Gastroesophageal sphincter (tissue), 4 donors: Measurements from ENCODE around the gene VPS13D. TPM values are rescaled to one million over a fixed set of nuclear protein-coding genes. Genes with fewer than 3 reads are reported as not detected.
"Not testable (repeated sequence)": the region's sequence is repeated elsewhere in the genome, so short reads cannot be mapped to it uniquely, and the experiment has no call there.

Source experiments
- ATAC-seq: fragments of 150-250 bp; one replicate; pipeline ENCODE4 v1.9.1; 2016; ENCODE audit warnings: mild to moderate bottlenecking, moderate library complexity
- H3K27ac ChIP-seq, 4 donors: fragments of 200-600 bp; sonication (generic) in 3 of 4; 1 replicate in 3 of 4; 2 replicates in 1 of 4; pipeline ENCODE4 v1.5.1; 2016 to 2019
- H3K27me3 ChIP-seq: fragments of 200-600 bp; sonication (generic); one replicate; pipeline ENCODE4 v1.5.1; 2019
- H3K36me3 ChIP-seq, 2 donors: fragments of 200-600 bp; sonication (generic); one replicate each; pipeline ENCODE4 v1.5.1; 2019; ENCODE audit warnings: control low read depth in 1 of 2
- H3K4me1 ChIP-seq, 3 donors: fragments of 200-600 bp; sonication (generic); 1 replicate in 2 of 3; 2 replicates in 1 of 3; pipeline ENCODE4 v1.5.1; 2016 to 2019; ENCODE audit warnings: control low read depth in 2 of 3
- H3K4me3 ChIP-seq, 2 donors: fragments of 200-600 bp; sonication (generic); one replicate each; pipeline ENCODE4 v1.5.1; 2019; ENCODE audit warnings: mild to moderate bottlenecking in 1 of 2, moderate library complexity in 1 of 2
- H3K9me3 ChIP-seq, 3 donors: fragments of 200-600 bp; sonication (generic); one replicate each; pipeline ENCODE4 v1.5.1; 2017 to 2019; ENCODE audit warnings: control low read depth in 2 of 3
- CTCF ChIP-seq, 4 experiments: fragments of 200-600 bp in 2 of 4; fragments of 450-650 bp in 2 of 4; sonication (generic) in 1 of 4; IDR thresholded peaks; one replicate each; pipeline ENCODE4 v1.5.1; 2017 to 2019; ENCODE audit warnings: antibody characterized with exemption in 4 of 4, mild to moderate bottlenecking in 2 of 4, moderate library complexity in 2 of 4
- EP300 ChIP-seq: sonication (generic); formaldehyde crosslinking; IDR thresholded peaks from one replicate; pipeline ENCODE4 v1.6.1; 2017; ENCODE audit warnings: antibody characterized with exemption, mild to moderate bottlenecking
- POLR2A ChIP-seq, 2 donors: fragments of 450-650 bp; IDR thresholded peaks; one replicate each; pipeline ENCODE4 v1.6.1; 2017; ENCODE audit warnings: antibody characterized with exemption in 2 of 2, mild to moderate bottlenecking in 2 of 2, moderate library complexity in 1 of 2
- POLR2AphosphoS5 ChIP-seq: sonication (generic); formaldehyde crosslinking; IDR thresholded peaks from one replicate; pipeline ENCODE4 v1.6.1; 2017; ENCODE audit warnings: antibody characterized with exemption
- WGBS, 2 donors: methylation state at CpG; one replicate each; pipeline ENCODE4 v1.1.5; 2018; ENCODE audit warnings: low coverage in 1 of 2; 5-methylcytosine and 5-hydroxymethylcytosine counted together
- total RNA-seq, 4 donors: library from RNA; depleted of rRNA; stranded (reverse); fragments of >200 nt; gene quantifications; one replicate each; pipeline ENCODE4 v1.1.0, GENCODE V29; 2016

VPS13D gene
- total RNA-seq, 4 donors from 2014 or later, result 62.3 to 95.5 (median 81.5) TPM

GRCh38 chr1:12219800-12220199 is 10.0 kb upstream of the VPS13D start:
- H3K27ac ChIP-seq, result no peak overlapping the region
- TF ChIP-seq EP300 (no peak), POLR2AphosphoS5 (no peak), POLR2A (IDR thresholded peaks at IDR 0.05) (no peak), CTCF (IDR thresholded peaks at IDR 0.05) (no peak)
- peaks cover 0 to 14% (median 0%) of the 10 kb centered on the region in 3 donors for H3K9me3 ChIP-seq
- H3K36me3 ChIP-seq, result no peaks in the 10 kb centered on the region
- H3K4me3 ChIP-seq, result no peak overlapping the region
- 100% methylated on average over 1 of the region's 4 CpGs; no CpG with 5 or more reads in 1 of the 2 donors for WGBS, 2 donors
- H3K4me1 ChIP-seq, result no peaks in the 10 kb centered on the region
- H3K27me3 ChIP-seq, result peaks cover 15% of the 10 kb centered on the region
- ATAC-seq, result no peak

GRCh38 chr1:12220890-12221289 is 8.9 kb upstream of the VPS13D start:
- H3K27me3 ChIP-seq, result peaks cover 8% of the 10 kb centered on the region
- peaks cover 0 to 4% (median 0%) of the 10 kb centered on the region in 3 donors for H3K9me3 ChIP-seq
- TF ChIP-seq CTCF (IDR thresholded peaks at IDR 0.05) (no peak), EP300 (no peak), POLR2A (IDR thresholded peaks at IDR 0.05) (no peak), POLR2AphosphoS5 (no peak)
- no peak overlapping the region for H3K27ac ChIP-seq
- no peaks in the 10 kb centered on the region for H3K4me1 ChIP-seq
- ATAC-seq, result no peak
- H3K4me3 ChIP-seq, result no peak overlapping the region
- H3K36me3 ChIP-seq, result no peaks in the 10 kb centered on the region
- WGBS, 2 donors, result 53% methylated on average over 2 of the region's 2 CpGs; no CpG with 5 or more reads in 1 of the 2 donors

- not testable (repeated sequence) for H3K9me3 ChIP-seq, H3K27ac ChIP-seq, H3K27me3 ChIP-seq, ATAC-seq, H3K36me3 ChIP-seq, H3K4me1 ChIP-seq, H3K4me3 ChIP-seq
- 80 to 100% methylated on average over 1 of the region's 1 CpG for WGBS, 2 donors
Observed at GRCh38 chr1:12222700-12223099, 7.1 kb upstream of the VPS13D start.

- not testable (repeated sequence) for H3K36me3 ChIP-seq, H3K9me3 ChIP-seq, H3K4me3 ChIP-seq, ATAC-seq, H3K27ac ChIP-seq, H3K27me3 ChIP-seq, H3K4me1 ChIP-seq
- WGBS, 2 donors, result 82 to 91% methylated on average over 3 to 4 of the region's 6 CpGs
Observed at GRCh38 chr1:12224092-12224491, 5.7 kb upstream of the VPS13D start.

GRCh38 chr1:12228979-12229378 is 851 bp upstream of the VPS13D start:
- Histone ChIP-seq H3K36me3 (peaks cover 0 to 3% of the 10 kb centered on the region in 2 donors), H3K27ac (no peak overlapping the region), H3K4me3 (no peak overlapping the region), H3K9me3 (no peaks in the 10 kb centered on the region), H3K27me3 (no peaks in the 10 kb centered on the region), H3K4me1 (peaks cover 0 to 27% (median 8%) of the 10 kb centered on the region in 3 donors)
- 80 to 91% methylated on average over 4 to 6 of the region's 7 CpGs for WGBS, 2 donors
- no peak for TF ChIP-seq POLR2A (IDR thresholded peaks at IDR 0.05)
- no peak for TF ChIP-seq POLR2AphosphoS5
- no peak for TF ChIP-seq CTCF (IDR thresholded peaks at IDR 0.05)
- no peak for TF ChIP-seq EP300
- no peak for ATAC-seq

- Histone ChIP-seq H3K27me3 (no peaks in the 10 kb centered on the region), H3K4me1 (peaks cover 0 to 27% (median 8%) of the 10 kb centered on the region in 3 donors), H3K27ac (peak overlapping the region in 2 of 4 donors; percentile 87 to 94), H3K36me3 (peaks cover 0 to 7% of the 10 kb centered on the region in 2 donors), H3K4me3 (peak overlapping the region in 1 of 2 donors; percentile 100), H3K9me3 (no peaks in the 10 kb centered on the region)
- peak; percentile 10 for ATAC-seq
- 46 to 55% methylated on average over 8 to 12 of the region's 13 CpGs for WGBS, 2 donors
- TF ChIP-seq POLR2A (IDR thresholded peaks at IDR 0.05) (no peak), EP300 (no peak), CTCF (IDR thresholded peaks at IDR 0.05) (no peak), POLR2AphosphoS5 (no peak)
Observed at GRCh38 chr1:12229386-12229834, 420 bp upstream of the VPS13D start.
